GM23338 (cell line): ENCODE results near the gene ADAMTSL5. TPM values are rescaled to one million over a fixed set of nuclear protein-coding genes. Genes with fewer than 3 reads are reported as not detected.

Experiments
- ATAC-seq: fragments of 200-7000 bp; cut with Tn5 transposase; 3 replicates; pipeline ENCODE4 v1.9.1; 2020
- DNase-seq: peaks from one replicate; pipeline ENCODE4 v3.0.0-alpha.2; 2015; ENCODE audit warnings: low spot score
- H2AFZ ChIP-seq: fragments of 200-600 bp; sonication (generic); 2 replicates; pipeline ENCODE4 v1.8.0; 2016; ENCODE audit warnings: antibody characterized with exemption, mild to moderate bottlenecking, moderate library complexity
- H3F3A ChIP-seq: fragments of 200-600 bp; sonication (generic); replicated peaks from 2 replicates; pipeline ENCODE4 v1.8.0; 2017; ENCODE audit warnings: antibody characterized with exemption, mixed run types, low read depth
- H3K27ac ChIP-seq: fragments of 200-600 bp; sonication (generic); 2 replicates; pipeline ENCODE4 v1.6.1; 2016; ENCODE audit warnings: low read depth
- H3K27me3 ChIP-seq: fragments of 200-600 bp; sonication (generic); 2 replicates; pipeline ENCODE4 v1.8.0; 2016; ENCODE audit warnings: mild to moderate bottlenecking, mixed run types, moderate library complexity; ENCODE audit not compliant: insufficient read depth
- H3K36me3 ChIP-seq: fragments of 200-600 bp; sonication (generic); 2 replicates; pipeline ENCODE4 v1.8.0; 2016; ENCODE audit warnings: mild to moderate bottlenecking; ENCODE audit not compliant: insufficient read depth
- H3K4me1 ChIP-seq: fragments of 200-600 bp; sonication (generic); 2 replicates; pipeline ENCODE4 v1.8.0; 2016; ENCODE audit warnings: mild to moderate bottlenecking, moderate library complexity; ENCODE audit not compliant: insufficient read depth
- H3K4me2 ChIP-seq: fragments of 200-600 bp; sonication (generic); 2 replicates; pipeline ENCODE4 v1.7.1; 2017; ENCODE audit warnings: mixed run types
- H3K4me3 ChIP-seq: fragments of 200-600 bp; sonication (generic); 2 replicates; pipeline ENCODE4 v1.6.1; 2016; ENCODE audit warnings: mixed run types
- H3K79me2 ChIP-seq: fragments of 200-600 bp; sonication (generic); replicated peaks from 2 replicates; pipeline ENCODE4 v1.8.0; 2017; ENCODE audit warnings: mild to moderate bottlenecking; ENCODE audit not compliant: insufficient read depth
- H3K9me2 ChIP-seq: fragments of 200-600 bp; sonication (generic); 2 replicates; pipeline ENCODE4 v1.8.0; 2017; ENCODE audit not compliant: insufficient read depth
- H4K20me1 ChIP-seq: fragments of 200-600 bp; sonication (generic); replicated peaks from 2 replicates; pipeline ENCODE4 v1.8.0; 2017; ENCODE audit warnings: mild to moderate bottlenecking; ENCODE audit not compliant: insufficient read depth
- H3K27ac Mint-ChIP-seq: 2 replicates; pipeline ENCODE4 v1.8.0; 2020; ENCODE audit warnings: inconsistent platforms, mild to moderate bottlenecking, moderate library complexity, mixed read lengths
- H3K27me3 Mint-ChIP-seq: 3 replicates; pipeline ENCODE4 v1.8.0; 2022; ENCODE audit warnings: low read depth, mild to moderate bottlenecking, moderate library complexity, mixed read lengths, inconsistent platforms; ENCODE audit not compliant: insufficient read depth, poor library complexity
- H3K36me3 Mint-ChIP-seq: 3 replicates; pipeline ENCODE4 v1.8.0; 2021; ENCODE audit warnings: low read depth, mild to moderate bottlenecking, inconsistent platforms, moderate library complexity, mixed read lengths
- H3K4me1 Mint-ChIP-seq: 3 replicates; pipeline ENCODE4 v1.8.0; 2020; ENCODE audit warnings: mild to moderate bottlenecking, inconsistent platforms, mixed read lengths
- H3K4me3 Mint-ChIP-seq: 3 replicates; pipeline ENCODE4 v1.8.0; 2021; ENCODE audit warnings: moderate library complexity, mild to moderate bottlenecking, inconsistent platforms, mixed read lengths
- H3K9me3 Mint-ChIP-seq: 3 replicates; pipeline ENCODE4 v1.8.0; 2020; ENCODE audit warnings: moderate library complexity, mild to moderate bottlenecking, inconsistent platforms, mixed read lengths
- EZH2 ChIP-seq: fragments of 200-600 bp; sonication (generic); IDR thresholded peaks from one replicate; pipeline ENCODE4 v1.8.0; 2017; ENCODE audit warnings: antibody characterized with exemption, mild to moderate bottlenecking, low read depth; ENCODE audit not compliant: unreplicated experiment
- EZH2phosphoT487 ChIP-seq: fragments of 200-600 bp; sonication (generic); IDR thresholded peaks from one replicate; pipeline ENCODE4 v1.8.1; 2018; ENCODE audit warnings: antibody characterized with exemption; ENCODE audit not compliant: unreplicated experiment
- JUNB ChIP-seq: IDR thresholded peaks from one replicate; pipeline ENCODE4 v1.6.1; 2016; ENCODE audit warnings: antibody characterized with exemption; ENCODE audit not compliant: unreplicated experiment
- NANOG ChIP-seq: IDR thresholded peaks from 2 replicates; pipeline ENCODE4 v1.6.1; 2016; ENCODE audit warnings: antibody characterized with exemption, borderline replicate concordance
- POLR2AphosphoS5 ChIP-seq: IDR thresholded peaks from 2 replicates; pipeline ENCODE4 v1.6.1; 2016; ENCODE audit warnings: antibody characterized with exemption, low read depth
- ZNF331 ChIP-seq: fragments of 250-450 bp; sonication (Bioruptor Pico); IDR thresholded peaks from 2 replicates; pipeline ENCODE4 v1.5.0; 2020; ENCODE audit warnings: low read depth, mild to moderate bottlenecking, moderate library complexity
- polyA plus RNA-seq: library from polyadenylated mRNA; unstranded; fragments of >200 nt; fragmentation: Nextera tagmentation; extraction: Ambion mirVana; gene quantifications from 2 replicates; pipeline ENCODE4 v1.2.1, GENCODE V29; 2016
- total RNA-seq: library from RNA; depleted of rRNA; stranded (reverse); fragments of >200 nt; shearing (Covaris generic); gene quantifications from 2 replicates; pipeline ENCODE4 v1.2.3, GENCODE V29; 2014
- TF ChIP-seq, protein P1 (sequence below), 2 experiments: fragments of 200-600 bp in 1 of 2; sonication (generic) in 1 of 2; conservative IDR thresholded peaks; 2 replicates each; pipeline versions ENCODE4 v1.5.1 to v1.6.1; 2016 to 2017; ENCODE audit warnings: antibody characterized with exemption in 2 of 2, low read depth in 2 of 2, mild to moderate bottlenecking in 2 of 2, moderate library complexity in 1 of 2
- TF ChIP-seq, protein P2 (sequence below): IDR thresholded peaks from 2 replicates; pipeline ENCODE4 v1.6.1; 2016; ENCODE audit warnings: antibody characterized with exemption

Gene ADAMTSL5
- total and polyA plus RNA-seq, 2 experiments from 2014 or later, result 0.10 to 0.97 TPM

DNA sequence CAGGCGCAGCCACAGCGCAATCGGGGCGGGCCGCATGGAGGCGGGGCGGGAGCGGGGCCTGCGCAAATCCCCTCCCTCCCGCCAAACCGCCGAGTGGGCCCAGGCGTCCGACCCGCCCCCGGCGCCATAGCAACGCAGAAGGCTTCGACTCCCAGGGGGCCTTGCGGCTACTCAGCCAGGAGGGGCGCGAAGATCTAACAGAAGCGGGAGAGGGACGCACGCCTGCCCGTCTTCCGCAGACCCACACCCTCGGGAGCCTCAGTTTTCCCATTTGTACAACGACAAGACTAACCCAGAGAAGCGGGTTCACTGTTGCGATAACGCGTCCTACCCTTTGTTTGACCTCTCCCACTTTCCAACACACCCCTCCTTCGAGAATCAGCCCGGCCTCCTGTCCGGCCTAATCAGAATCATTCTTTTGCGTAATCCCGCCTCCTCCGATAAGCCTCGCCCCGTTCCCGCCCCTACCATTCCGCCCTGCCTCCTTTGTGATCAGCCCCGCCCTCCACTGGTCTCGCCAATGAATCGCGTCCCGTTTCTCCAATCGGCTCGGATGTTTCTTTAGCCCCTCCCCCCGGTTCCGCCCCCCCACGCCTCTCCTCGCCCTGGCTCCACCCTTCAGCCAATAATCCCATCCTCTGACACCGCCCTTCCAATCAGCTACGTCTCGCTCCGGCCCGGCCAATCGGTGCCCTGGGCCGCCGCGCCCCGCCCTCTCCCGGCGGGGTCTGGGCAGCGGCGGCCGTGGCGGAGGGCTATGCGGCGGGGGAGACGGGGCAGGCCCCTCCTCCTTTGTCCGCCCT is 22.3 kb downstream of the ADAMTSL5 start, which contains the start of gene PCSK4 (continued):
- TF ChIP-seq ZNF331 (CRISPR knock-in tag) (no peak), EZH2 (no peak), POLR2AphosphoS5 (peak; percentile 20; the same call in 1 of the 2 replicates), JUNB (no peak), NANOG (no peak)
- TF ChIP-seq, protein P1, sequence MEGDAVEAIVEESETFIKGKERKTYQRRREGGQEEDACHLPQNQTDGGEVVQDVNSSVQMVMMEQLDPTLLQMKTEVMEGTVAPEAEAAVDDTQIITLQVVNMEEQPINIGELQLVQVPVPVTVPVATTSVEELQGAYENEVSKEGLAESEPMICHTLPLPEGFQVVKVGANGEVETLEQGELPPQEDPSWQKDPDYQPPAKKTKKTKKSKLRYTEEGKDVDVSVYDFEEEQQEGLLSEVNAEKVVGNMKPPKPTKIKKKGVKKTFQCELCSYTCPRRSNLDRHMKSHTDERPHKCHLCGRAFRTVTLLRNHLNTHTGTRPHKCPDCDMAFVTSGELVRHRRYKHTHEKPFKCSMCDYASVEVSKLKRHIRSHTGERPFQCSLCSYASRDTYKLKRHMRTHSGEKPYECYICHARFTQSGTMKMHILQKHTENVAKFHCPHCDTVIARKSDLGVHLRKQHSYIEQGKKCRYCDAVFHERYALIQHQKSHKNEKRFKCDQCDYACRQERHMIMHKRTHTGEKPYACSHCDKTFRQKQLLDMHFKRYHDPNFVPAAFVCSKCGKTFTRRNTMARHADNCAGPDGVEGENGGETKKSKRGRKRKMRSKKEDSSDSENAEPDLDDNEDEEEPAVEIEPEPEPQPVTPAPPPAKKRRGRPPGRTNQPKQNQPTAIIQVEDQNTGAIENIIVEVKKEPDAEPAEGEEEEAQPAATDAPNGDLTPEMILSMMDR (conservative IDR thresholded peaks at IDR 0.05; ENCODE audit: low read depth in 2 of 2), result no peak

DNA sequence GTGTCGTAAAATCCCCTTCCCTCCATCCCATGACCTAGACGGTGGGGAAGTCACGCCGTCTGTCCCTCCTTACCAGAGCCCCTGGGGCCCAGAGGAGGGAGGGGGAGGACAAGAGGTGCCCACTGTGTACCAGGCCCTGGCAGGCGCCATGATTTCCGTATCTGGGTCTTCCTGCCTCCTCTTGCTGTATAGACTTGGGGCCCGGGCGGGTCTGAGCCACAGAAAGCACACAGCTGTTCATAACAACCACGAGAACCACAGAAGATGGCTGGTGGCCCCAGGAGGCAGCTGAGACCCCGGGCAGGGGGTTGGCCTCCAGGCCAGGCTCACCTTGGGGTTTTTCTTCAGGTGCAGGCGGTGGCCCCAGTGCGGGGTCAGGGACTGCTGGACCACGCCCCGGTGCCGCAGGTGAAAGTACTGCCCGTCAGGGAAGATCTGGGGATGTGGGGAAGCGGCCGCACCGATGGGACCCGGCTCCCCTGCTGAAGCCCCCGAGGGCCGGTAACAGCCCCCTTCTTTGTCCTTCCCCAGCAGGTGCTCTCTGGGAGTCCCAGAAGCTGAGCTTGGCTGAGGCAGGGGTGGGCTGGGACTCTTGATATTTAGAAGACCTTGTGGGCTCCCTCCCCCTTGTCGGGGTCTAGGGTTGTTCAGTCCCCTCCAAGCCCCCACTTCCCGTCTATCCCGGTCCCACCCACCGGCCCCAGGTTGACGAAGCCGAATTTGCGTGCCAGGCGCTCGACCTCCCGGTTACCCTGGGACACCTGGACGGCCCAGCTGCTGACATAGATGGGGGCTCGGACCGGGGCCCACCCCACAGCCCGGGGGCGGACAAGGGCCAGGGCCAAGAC is 23.1 kb downstream of the ADAMTSL5 start:
- peaks cover 14% of the 10 kb centered on the region for H3K27me3 ChIP-seq
- no peak overlapping the region for H3K27ac Mint-ChIP-seq
- peak overlapping the region; percentile 98 for H2AFZ ChIP-seq

More for the DNA sequence above, 23.1 kb downstream of the ADAMTSL5 start:
- Histone ChIP-seq H3K79me2 (no peaks in the 10 kb centered on the region), H3K9me2 (no peaks in the 10 kb centered on the region), H3K36me3 (no peaks in the 10 kb centered on the region), H3K4me2 (peak overlapping the region; percentile 97), H3K27ac (no peak overlapping the region), H3K4me1 (0 out of 2 replicates have a peak, but pooled peaks cover 4% of the 10 kb centered on the region), H4K20me1 (no peaks in the 10 kb centered on the region), H3F3A (no peaks in the 10 kb centered on the region), H3K4me3 (peak overlapping the region; percentile 92)
- Mint-ChIP-seq H3K4me1 (peaks cover 6% of the 10 kb centered on the region), H3K36me3 (no peaks in the 10 kb centered on the region), H3K4me3 (peak overlapping the region; percentile 88), H3K27me3 (peaks cover 19% of the 10 kb centered on the region), H3K9me3 (no peaks in the 10 kb centered on the region)
- DNase-seq (no peak), ATAC-seq (peak; percentile 7)
- TF ChIP-seq JUNB, result no peak
- TF ChIP-seq, protein P2, sequence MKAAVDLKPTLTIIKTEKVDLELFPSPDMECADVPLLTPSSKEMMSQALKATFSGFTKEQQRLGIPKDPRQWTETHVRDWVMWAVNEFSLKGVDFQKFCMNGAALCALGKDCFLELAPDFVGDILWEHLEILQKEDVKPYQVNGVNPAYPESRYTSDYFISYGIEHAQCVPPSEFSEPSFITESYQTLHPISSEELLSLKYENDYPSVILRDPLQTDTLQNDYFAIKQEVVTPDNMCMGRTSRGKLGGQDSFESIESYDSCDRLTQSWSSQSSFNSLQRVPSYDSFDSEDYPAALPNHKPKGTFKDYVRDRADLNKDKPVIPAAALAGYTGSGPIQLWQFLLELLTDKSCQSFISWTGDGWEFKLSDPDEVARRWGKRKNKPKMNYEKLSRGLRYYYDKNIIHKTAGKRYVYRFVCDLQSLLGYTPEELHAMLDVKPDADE, result peak; percentile 28; the same call in 1 of the 2 replicates
- peak; percentile 62; the same call in 1 of the 2 replicates for TF ChIP-seq POLR2AphosphoS5
- no peak for TF ChIP-seq EZH2phosphoT487
